ENCODE results near the gene BBOF1.

- TF ChIP-seq GMEB1 (CRISPR knock-in tag; IDR thresholded peaks at IDR 0.05): no peak
- no peak for TF ChIP-seq CTCF (IDR thresholded peaks at IDR 0.05 in 2 of 3, conservative IDR thresholded peaks at IDR 0.05 in 1 of 3; ENCODE audit: insufficient read depth in 2 of 3, low read depth in 1 of 3, low read length in 3 of 3)
- no peak for TF ChIP-seq ZMIZ1 (IDR thresholded peaks at IDR 0.05; ENCODE audit: low read depth in 2 of 2, low read length in 2 of 2)
- no peak for TF ChIP-seq ZBTB49 (CRISPR knock-in tag; IDR thresholded peaks at IDR 0.05; ENCODE audit: borderline replicate concordance)
- no peak for TF ChIP-seq HOXB6 (CRISPR knock-in tag; IDR thresholded peaks at IDR 0.05; ENCODE audit: borderline replicate concordance)
- no peak for TF ChIP-seq ZSCAN32 (CRISPR knock-in tag; IDR thresholded peaks at IDR 0.05)
- TF ChIP-seq ZEB2 (IDR thresholded peaks at IDR 0.05): no peak
- no peak for TF ChIP-seq POLR2A (conservative IDR thresholded peaks at IDR 0.05)
- no peak for TF ChIP-seq SP2 (IDR thresholded peaks at IDR 0.05; ENCODE audit: extremely low read depth, low read depth, low read length, poor library complexity, severe bottlenecking)
- TF ChIP-seq NR1H2 (CRISPR knock-in tag; IDR thresholded peaks at IDR 0.05): no peak
- TF ChIP-seq SRF (CRISPR knock-in tag; IDR thresholded peaks at IDR 0.05): no peak
- TF ChIP-seq GTF3C2 (IDR thresholded peaks at IDR 0.05; ENCODE audit: borderline replicate concordance, extremely low read depth, insufficient read length): no peak
- TF ChIP-seq CHD4 (IDR thresholded peaks at IDR 0.05; ENCODE audit: insufficient read depth, insufficient replicate concordance, low read depth, low read length, poor library complexity, severe bottlenecking): no peak
Measured at GRCh38 chr14:73988065-73988464, 31.1 kb upstream of the BBOF1 start.

Measured in K562 (cell line).